ENCODE measurements around the gene LSM14A.

GRCh38 chr19:34261334-34262109 is 89.2 kb downstream of the LSM14A start:
- TF ChIP-seq TEAD4 (CRISPR knock-in tag; IDR thresholded peaks at IDR 0.05) (no peak), CTCF (IDR thresholded peaks at IDR 0.05) (no peak), AFF4 (CRISPR knock-in tag; IDR thresholded peaks at IDR 0.05; ENCODE audit: borderline replicate concordance) (no peak), IRF1 (CRISPR knock-in tag; IDR thresholded peaks at IDR 0.05) (no peak), RELA (CRISPR knock-in tag; IDR thresholded peaks at IDR 0.05; ENCODE audit: borderline replicate concordance) (no peak), ATF6 (CRISPR knock-in tag; IDR thresholded peaks at IDR 0.05) (no peak), PRDM15 (CRISPR knock-in tag; IDR thresholded peaks at IDR 0.05) (no peak), PREB (CRISPR knock-in tag; IDR thresholded peaks at IDR 0.05; ENCODE audit: borderline replicate concordance) (no peak), IRF2 (CRISPR knock-in tag; IDR thresholded peaks at IDR 0.05; ENCODE audit: borderline replicate concordance, low read depth) (no peak), NR2C2 (CRISPR knock-in tag; IDR thresholded peaks at IDR 0.05) (no peak), MAX (CRISPR knock-in tag; IDR thresholded peaks at IDR 0.05) (no peak)
- TF ChIP-seq, protein P1, sequence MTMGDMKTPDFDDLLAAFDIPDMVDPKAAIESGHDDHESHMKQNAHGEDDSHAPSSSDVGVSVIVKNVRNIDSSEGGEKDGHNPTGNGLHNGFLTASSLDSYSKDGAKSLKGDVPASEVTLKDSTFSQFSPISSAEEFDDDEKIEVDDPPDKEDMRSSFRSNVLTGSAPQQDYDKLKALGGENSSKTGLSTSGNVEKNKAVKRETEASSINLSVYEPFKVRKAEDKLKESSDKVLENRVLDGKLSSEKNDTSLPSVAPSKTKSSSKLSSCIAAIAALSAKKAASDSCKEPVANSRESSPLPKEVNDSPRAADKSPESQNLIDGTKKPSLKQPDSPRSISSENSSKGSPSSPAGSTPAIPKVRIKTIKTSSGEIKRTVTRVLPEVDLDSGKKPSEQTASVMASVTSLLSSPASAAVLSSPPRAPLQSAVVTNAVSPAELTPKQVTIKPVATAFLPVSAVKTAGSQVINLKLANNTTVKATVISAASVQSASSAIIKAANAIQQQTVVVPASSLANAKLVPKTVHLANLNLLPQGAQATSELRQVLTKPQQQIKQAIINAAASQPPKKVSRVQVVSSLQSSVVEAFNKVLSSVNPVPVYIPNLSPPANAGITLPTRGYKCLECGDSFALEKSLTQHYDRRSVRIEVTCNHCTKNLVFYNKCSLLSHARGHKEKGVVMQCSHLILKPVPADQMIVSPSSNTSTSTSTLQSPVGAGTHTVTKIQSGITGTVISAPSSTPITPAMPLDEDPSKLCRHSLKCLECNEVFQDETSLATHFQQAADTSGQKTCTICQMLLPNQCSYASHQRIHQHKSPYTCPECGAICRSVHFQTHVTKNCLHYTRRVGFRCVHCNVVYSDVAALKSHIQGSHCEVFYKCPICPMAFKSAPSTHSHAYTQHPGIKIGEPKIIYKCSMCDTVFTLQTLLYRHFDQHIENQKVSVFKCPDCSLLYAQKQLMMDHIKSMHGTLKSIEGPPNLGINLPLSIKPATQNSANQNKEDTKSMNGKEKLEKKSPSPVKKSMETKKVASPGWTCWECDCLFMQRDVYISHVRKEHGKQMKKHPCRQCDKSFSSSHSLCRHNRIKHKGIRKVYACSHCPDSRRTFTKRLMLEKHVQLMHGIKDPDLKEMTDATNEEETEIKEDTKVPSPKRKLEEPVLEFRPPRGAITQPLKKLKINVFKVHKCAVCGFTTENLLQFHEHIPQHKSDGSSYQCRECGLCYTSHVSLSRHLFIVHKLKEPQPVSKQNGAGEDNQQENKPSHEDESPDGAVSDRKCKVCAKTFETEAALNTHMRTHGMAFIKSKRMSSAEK (CRISPR knock-in tag; IDR thresholded peaks at IDR 0.05; ENCODE audit: borderline replicate concordance), result no peak
